B cell (primary cell): ENCODE measurements around the gene NOS1AP. TPM values are rescaled to one million over a fixed set of nuclear protein-coding genes. Genes with fewer than 3 reads are reported as not detected.

Experiments used
- ATAC-seq: fragments of 200-7000 bp; cut with Tn5 transposase; one replicate; pipeline ENCODE4 v1.10.0; 2021; ENCODE audit warnings: low read depth, mild to moderate bottlenecking, moderate number of reproducible peaks, moderate library complexity
- CTCF ChIA-PET: fragments of 350-600 bp; sonication (Branson Sonifier 250); formaldehyde crosslinking; loops from one replicate; lab custom pipeline; 2021; ENCODE audit warnings: antibody characterized with exemption, inconsistent platforms; lab: Charles Lee
- POLR2A ChIA-PET: fragments of 350-600 bp; sonication (Branson Sonifier 250); formaldehyde crosslinking; loops from one replicate; lab custom pipeline; 2021; ENCODE audit warnings: antibody characterized with exemption; lab: Charles Lee
- DNase-seq: peaks from one replicate; pipeline ENCODE4 v3.0.0; 2013
- H2AFZ ChIP-seq: 2 replicates; pipeline ENCODE4 v1.6.1; 2012; ENCODE audit warnings: mild to moderate bottlenecking, low read depth, low read length; ENCODE audit not compliant: insufficient read depth, poor library complexity, severe bottlenecking
- H3K27ac ChIP-seq, 2 donors: 1 replicate in 1 of 2; 2 replicates in 1 of 2; pipeline ENCODE4 v1.5.1; 2012 to 2013; ENCODE audit warnings: low read length in 2 of 2, mild to moderate bottlenecking in 2 of 2, moderate library complexity in 1 of 2
- H3K27me3 ChIP-seq, 4 experiments: fragments of 200-600 bp in 1 of 4; sonication (generic) in 1 of 4; replicated peaks in 1 of 4; 1 replicate in 2 of 4; 2 replicates in 2 of 4; pipeline versions ENCODE4 v1.6.1 to v1.7.0; 2013 to 2016; ENCODE audit warnings: low read length in 3 of 4, mild to moderate bottlenecking in 2 of 4, mixed read lengths in 1 of 4, moderate library complexity in 1 of 4; ENCODE audit not compliant: insufficient read depth in 4 of 4, control insufficient read depth in 3 of 4; ENCODE audit errors: control extremely low read depth in 1 of 4
- H3K36me3 ChIP-seq, 2 experiments: replicated peaks in 1 of 2; 1 replicate in 1 of 2; 2 replicates in 1 of 2; pipeline versions ENCODE4 v1.6.1 to v1.7.1; 2013; ENCODE audit warnings: low read length in 1 of 2; ENCODE audit not compliant: insufficient read depth in 2 of 2, control insufficient read depth in 1 of 2; ENCODE audit errors: control extremely low read depth in 1 of 2, extremely low read depth in 1 of 2
- H3K4me1 ChIP-seq, 2 donors: fragments of 200-600 bp in 1 of 2; sonication (generic) in 1 of 2; 1 replicate in 1 of 2; 2 replicates in 1 of 2; pipeline versions ENCODE4 v1.5.1 to v1.6.1; 2013 to 2017; ENCODE audit warnings: low read length in 2 of 2; ENCODE audit not compliant: control insufficient read depth in 2 of 2, insufficient read depth in 2 of 2
- H3K4me2 ChIP-seq: replicated peaks from 2 replicates; pipeline ENCODE3; 2012; ENCODE audit warnings: mild to moderate bottlenecking, low read depth, low read length; ENCODE audit not compliant: poor library complexity, severe bottlenecking
- H3K4me3 ChIP-seq, 5 experiments: fragments of 200-600 bp in 1 of 5; sonication (generic) in 1 of 5; 1 replicate in 3 of 5; 2 replicates in 2 of 5; pipeline versions ENCODE4 v1.5.1 to v1.7.0; 2011 to 2016; ENCODE audit warnings: low read length in 4 of 5, mild to moderate bottlenecking in 4 of 5, low read depth in 2 of 5, control low read depth in 1 of 5, moderate library complexity in 1 of 5; ENCODE audit not compliant: insufficient read depth in 1 of 5; ENCODE audit errors: control extremely low read depth in 1 of 5, extremely low read depth in 1 of 5
- H3K79me2 ChIP-seq: fragments of 200-600 bp; sonication (generic); one replicate; pipeline ENCODE4 v1.6.0; 2016; ENCODE audit warnings: low read length; ENCODE audit not compliant: control insufficient read depth, insufficient read depth
- H3K9ac ChIP-seq: fragments of 200-600 bp; sonication (generic); 2 replicates; pipeline ENCODE4 v1.6.1; 2017; ENCODE audit warnings: mild to moderate bottlenecking, low read length, moderate library complexity
- H3K9me3 ChIP-seq, 3 donors: one replicate each; pipeline versions ENCODE4 v1.6.1 to v1.7.1; 2013; ENCODE audit warnings: low read length in 2 of 3; ENCODE audit not compliant: control insufficient read depth in 2 of 3, insufficient read depth in 1 of 3; ENCODE audit errors: control extremely low read depth in 1 of 3
- H4K20me1 ChIP-seq: 2 replicates; pipeline ENCODE4 v1.6.0; 2012; ENCODE audit warnings: mild to moderate bottlenecking, low read length; ENCODE audit not compliant: insufficient read depth, control insufficient read depth, poor library complexity, severe bottlenecking
- H3K27ac Mint-ChIP-seq: one replicate; pipeline ENCODE4 v1.8.0; 2021; ENCODE audit warnings: mixed read lengths
- H3K27me3 Mint-ChIP-seq: one replicate; pipeline ENCODE4 v1.8.0; 2021; ENCODE audit warnings: mixed read lengths
- H3K4me1 Mint-ChIP-seq: one replicate; pipeline ENCODE4 v1.8.0; 2021; ENCODE audit warnings: mixed read lengths
- H3K4me3 Mint-ChIP-seq: one replicate; pipeline ENCODE4 v1.8.0; 2021; ENCODE audit warnings: mixed read lengths
- H3K9me3 Mint-ChIP-seq: one replicate; pipeline ENCODE4 v1.8.0; 2022; ENCODE audit warnings: mixed read lengths; ENCODE audit not compliant: insufficient read depth
- EZH2 ChIP-seq: IDR thresholded peaks from 2 replicates; pipeline ENCODE4 v1.6.1; 2012; ENCODE audit warnings: borderline replicate concordance, low read depth, mild to moderate bottlenecking, moderate library complexity, low read length; ENCODE audit not compliant: insufficient read depth, poor library complexity, severe bottlenecking
- WGBS: methylation state at CpG from one replicate; pipeline ENCODE4 v1.1.5; 2013; ENCODE audit warnings: missing lambda C conversion rate; ENCODE audit not compliant: insufficient coverage; 5-methylcytosine and 5-hydroxymethylcytosine counted together
- intact Hi-C: fragments of 100-400 bp; cut with micrococcal nuclease; formaldehyde crosslinking; loops from one replicate; pipeline ENCODE4 v1.10.0; 2022
- polyA plus RNA-seq: library from polyadenylated mRNA; depleted of rRNA; stranded (reverse); fragments of >200 nt; gene quantifications from 2 replicates; pipeline ENCODE4 v1.2.3, GENCODE V29; 2012
- total RNA-seq, 2 donors: library from RNA; stranded (reverse); fragments of 120-200 nt in 1 of 2; gene quantifications; 1 replicate in 1 of 2; 2 replicates in 1 of 2; pipeline versions ENCODE4 v1.2.3 to v1.2.4, GENCODE V29; 2013 to 2022
- TF ChIP-seq, protein P1 (sequence below): fragments of 200-600 bp; IDR thresholded peaks from one replicate; pipeline ENCODE4 v1.8.0; 2022; ENCODE audit warnings: antibody characterized with exemption, mild to moderate bottlenecking

Gene NOS1AP
- total and polyA plus RNA-seq, 2 donors (not counting 1 experiment from before 2014, with no cell fraction given) = 0.32 TPM; not detected in 1

DNA sequence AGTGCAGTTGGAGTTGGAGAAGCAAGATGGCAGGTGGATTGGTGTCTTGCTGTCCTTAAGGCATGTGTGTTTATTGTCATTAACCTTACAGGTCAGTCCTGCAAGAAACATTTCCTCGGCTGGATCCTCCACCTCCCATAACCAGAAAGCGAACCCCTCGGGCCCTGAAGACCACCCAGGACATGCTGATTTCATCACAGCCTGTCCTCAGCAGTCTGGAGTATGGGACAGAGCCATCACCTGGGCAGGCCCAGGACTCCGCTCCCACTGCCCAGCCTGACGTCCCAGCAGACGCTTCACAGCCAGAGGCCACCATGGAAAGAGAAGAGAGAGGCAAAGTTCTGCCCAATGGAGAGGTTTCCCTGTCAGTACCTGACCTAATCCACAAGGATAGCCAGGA, 313.6 kb downstream of the NOS1AP start:
- no peak for DNase-seq
- intact Hi-C loops = no loop called here

DNA sequence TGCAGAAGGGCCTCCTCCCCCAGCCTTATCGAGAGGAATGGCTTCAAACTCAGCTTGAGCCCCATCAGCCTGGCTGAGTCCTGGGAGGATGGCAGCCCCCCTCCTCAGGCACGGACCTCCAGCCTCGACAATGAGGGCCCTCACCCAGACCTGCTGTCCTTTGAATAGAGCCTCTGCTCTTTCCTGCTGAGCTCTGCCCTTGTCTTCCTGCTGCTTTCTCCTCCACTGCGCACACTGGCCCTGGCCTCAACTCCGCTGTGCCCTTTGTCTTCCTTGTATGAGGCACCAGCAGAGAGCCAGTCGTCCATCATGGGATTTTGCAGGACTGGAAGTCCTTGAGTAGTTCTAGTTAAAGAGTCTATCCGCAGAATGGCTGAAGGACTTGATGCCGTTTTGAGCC, 314.0 kb downstream of the NOS1AP start:
- Histone ChIP-seq H3K27ac (no peak overlapping the region), H3K9me3 (no peaks in the 10 kb centered on the region), H3K27me3 (no peaks in the 10 kb centered on the region), H3K79me2 (no peaks in the 10 kb centered on the region), H4K20me1 (no peaks in the 10 kb centered on the region), H3K4me3 (no peak overlapping the region), H2AFZ (no peak overlapping the region), H3K9ac (no peak overlapping the region), H3K36me3 (no peaks in the 10 kb centered on the region), H3K4me1 (no peaks in the 10 kb centered on the region), H3K4me2 (no peak overlapping the region)
- intact Hi-C loops = no loop called here
- ATAC-seq (no peak), DNase-seq (no peak)
- Mint-ChIP-seq H3K4me3 (no peak overlapping the region), H3K4me1 (no peaks in the 10 kb centered on the region), H3K27ac (no peak overlapping the region), H3K27me3 (peaks cover 4% of the 10 kb centered on the region), H3K9me3 (no peaks in the 10 kb centered on the region)
- no peak for TF ChIP-seq EZH2
- TF ChIP-seq, protein P1, sequence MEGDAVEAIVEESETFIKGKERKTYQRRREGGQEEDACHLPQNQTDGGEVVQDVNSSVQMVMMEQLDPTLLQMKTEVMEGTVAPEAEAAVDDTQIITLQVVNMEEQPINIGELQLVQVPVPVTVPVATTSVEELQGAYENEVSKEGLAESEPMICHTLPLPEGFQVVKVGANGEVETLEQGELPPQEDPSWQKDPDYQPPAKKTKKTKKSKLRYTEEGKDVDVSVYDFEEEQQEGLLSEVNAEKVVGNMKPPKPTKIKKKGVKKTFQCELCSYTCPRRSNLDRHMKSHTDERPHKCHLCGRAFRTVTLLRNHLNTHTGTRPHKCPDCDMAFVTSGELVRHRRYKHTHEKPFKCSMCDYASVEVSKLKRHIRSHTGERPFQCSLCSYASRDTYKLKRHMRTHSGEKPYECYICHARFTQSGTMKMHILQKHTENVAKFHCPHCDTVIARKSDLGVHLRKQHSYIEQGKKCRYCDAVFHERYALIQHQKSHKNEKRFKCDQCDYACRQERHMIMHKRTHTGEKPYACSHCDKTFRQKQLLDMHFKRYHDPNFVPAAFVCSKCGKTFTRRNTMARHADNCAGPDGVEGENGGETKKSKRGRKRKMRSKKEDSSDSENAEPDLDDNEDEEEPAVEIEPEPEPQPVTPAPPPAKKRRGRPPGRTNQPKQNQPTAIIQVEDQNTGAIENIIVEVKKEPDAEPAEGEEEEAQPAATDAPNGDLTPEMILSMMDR = no peak
- CTCF ChIA-PET = no interaction called here
- POLR2A ChIA-PET = no interaction called here
- WGBS = 94% methylated on average over 8 of the region's 8 CpGs

More for the DNA sequence above, 313.6 kb downstream of the NOS1AP start:
- CTCF ChIA-PET = no interaction called here
- H3K27me3 Mint-ChIP-seq = peaks cover 4% of the 10 kb centered on the region
- POLR2A ChIA-PET = no interaction called here
- H3K4me1 Mint-ChIP-seq = no peaks in the 10 kb centered on the region
- no peak for TF ChIP-seq EZH2
- TF ChIP-seq, protein P1 = no peak
- Histone ChIP-seq H3K4me3 (no peak overlapping the region), H4K20me1 (no peaks in the 10 kb centered on the region), H3K9ac (no peak overlapping the region), H3K27me3 (no peaks in the 10 kb centered on the region), H3K4me1 (no peaks in the 10 kb centered on the region), H3K9me3 (no peaks in the 10 kb centered on the region), H3K27ac (no peak overlapping the region), H3K36me3 (no peaks in the 10 kb centered on the region), H3K79me2 (no peaks in the 10 kb centered on the region), H2AFZ (no peak overlapping the region), H3K4me2 (no peak overlapping the region)
- WGBS = 91% methylated on average over 6 of the region's 6 CpGs
- ATAC-seq = no peak
- no peaks in the 10 kb centered on the region for H3K9me3 Mint-ChIP-seq
- no peak overlapping the region for H3K4me3 Mint-ChIP-seq
- no peak overlapping the region for H3K27ac Mint-ChIP-seq
